HG03175 (cell line): ENCODE measurements around the gene NOTCH1.

Experiments
- ATAC-seq: cut with Tn5 transposase; IDR thresholded peaks from one replicate; pipeline ENCODE4 v1.9.1; 2021; ENCODE audit warnings: mild to moderate bottlenecking, moderate library complexity; ENCODE audit not compliant: unreplicated experiment

Gene NOTCH1

DNA sequence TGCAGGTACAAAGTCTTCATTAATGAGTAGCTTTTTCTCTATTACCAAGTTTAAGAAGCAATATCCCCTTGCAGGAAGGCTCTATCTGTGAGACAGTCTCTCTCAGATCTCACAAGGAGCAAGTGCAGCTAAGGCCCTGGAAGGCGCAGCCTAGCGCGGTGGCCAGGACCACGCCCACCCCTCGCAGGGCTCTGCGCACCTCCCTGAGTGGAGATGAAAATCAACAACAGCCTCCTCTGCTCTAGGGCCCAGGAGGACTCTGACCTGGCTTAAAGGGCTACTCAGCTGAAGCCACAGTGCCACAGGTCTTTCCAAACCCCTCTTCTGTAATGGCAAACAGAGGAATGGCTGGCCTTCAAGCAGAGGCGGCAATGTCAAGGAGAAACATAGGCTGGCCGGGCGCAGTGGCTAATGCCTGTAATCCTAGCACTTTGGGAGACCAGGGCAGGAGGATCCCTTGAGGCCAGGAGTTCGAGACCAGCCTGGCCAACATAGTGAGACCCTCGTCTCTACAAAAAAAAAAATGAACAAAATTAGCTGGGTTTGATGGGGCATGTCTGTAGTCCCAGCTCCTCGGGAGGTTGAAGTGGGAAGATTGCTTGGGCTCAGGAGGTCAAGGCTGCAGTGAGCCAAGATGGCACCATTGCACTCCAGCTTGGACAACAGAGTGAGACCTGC lies 74.9 kb downstream of the NOTCH1 start:
- no peak for ATAC-seq

- no peak for ATAC-seq
Observed at GRCh38 chr9:136470356-136470755, 75.5 kb downstream of the NOTCH1 start.

DNA sequence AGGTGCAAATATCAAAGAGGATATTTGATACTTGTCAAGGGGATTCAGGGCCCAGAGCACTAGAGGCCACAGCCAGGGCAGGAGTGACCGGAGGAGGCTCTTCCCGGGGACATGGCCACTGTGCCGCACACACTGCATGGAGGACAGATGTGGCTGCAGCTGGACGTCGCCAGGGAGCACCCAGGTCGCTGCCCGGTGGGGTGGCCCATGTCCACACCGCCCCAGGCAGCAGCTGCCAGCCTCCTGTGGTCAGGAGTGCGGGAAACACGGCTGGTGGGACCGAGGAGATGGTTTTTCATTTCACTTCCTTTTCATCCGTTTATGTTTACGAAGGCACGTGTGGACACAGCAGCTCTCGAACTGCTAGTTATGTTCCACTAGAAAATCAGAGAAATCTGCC lies 78.1 kb downstream of the NOTCH1 start:
- no peak for ATAC-seq

- no peak for ATAC-seq
Observed at GRCh38 chr9:136466155-136466541, 79.7 kb downstream of the NOTCH1 start.

- ATAC-seq, result no peak
Observed at GRCh38 chr9:136465500-136466154, 80.2 kb downstream of the NOTCH1 start.

DNA sequence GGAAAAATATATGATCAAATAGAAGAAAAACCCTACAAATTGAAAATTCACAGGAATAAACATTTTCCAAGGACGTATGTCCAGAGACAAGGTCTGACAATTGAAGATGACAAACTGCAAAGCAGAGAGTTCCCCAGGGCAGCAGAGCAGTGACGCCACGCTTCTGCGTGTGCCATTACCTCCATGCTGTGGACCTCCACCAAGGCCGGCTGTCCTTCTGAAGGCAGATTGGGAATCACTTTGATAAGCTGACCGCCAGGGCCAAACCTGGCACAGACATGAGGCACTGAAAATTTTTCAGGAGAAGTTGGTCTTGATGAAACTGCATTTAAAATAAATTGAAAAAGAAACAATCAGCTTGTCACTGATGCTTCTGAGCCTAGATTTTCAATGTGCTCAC lies 81.6 kb downstream of the NOTCH1 start:
- no peak for ATAC-seq

- ATAC-seq, result no peak
Observed at GRCh38 chr9:136463578-136463977, 82.3 kb downstream of the NOTCH1 start.

DNA sequence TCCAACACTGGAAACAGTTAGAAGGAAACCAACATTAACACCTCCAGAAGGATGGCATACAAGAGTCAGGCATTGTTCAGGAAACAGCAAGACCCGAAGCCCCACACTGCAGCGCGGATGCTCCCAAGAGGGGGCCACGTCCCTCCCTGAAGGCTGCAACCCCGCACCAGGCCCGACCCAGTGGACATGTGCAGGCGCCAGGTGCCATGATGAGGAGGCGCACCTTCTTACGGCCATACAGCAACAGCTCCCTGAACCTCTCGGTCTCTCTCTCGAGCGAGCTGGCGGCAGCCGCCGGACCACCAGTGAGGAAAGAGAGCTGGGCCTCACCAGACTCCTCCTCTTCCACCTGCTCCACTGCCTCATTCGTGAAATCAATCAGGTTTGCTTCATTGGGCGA lies 83.2 kb downstream of the NOTCH1 start:
- no peak for ATAC-seq

GRCh38 chr9:136460772-136461325 lies 85.0 kb downstream of the NOTCH1 start:
- ATAC-seq, result no peak

DNA sequence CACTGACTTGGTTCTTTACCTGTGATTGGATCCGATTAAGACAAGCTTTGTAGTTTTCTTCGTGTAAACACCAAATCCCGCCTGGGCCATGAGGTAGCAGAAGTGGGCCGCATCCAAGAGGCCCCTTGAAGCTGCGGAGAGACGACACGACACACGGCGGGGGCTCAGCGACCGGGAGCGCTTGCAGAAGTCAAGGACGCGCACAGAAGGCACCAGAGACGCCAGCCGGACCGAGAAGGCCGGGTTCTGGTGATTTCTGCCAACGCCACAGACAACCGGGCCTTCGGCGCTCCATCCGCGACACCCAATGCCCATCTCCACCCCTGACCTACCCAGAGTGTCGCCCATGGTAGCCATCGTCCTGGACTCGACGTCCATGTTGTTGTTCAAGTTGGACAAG lies 86.4 kb downstream of the NOTCH1 start:
- ATAC-seq, result no peak

GRCh38 chr9:136457326-136457725 lies 88.5 kb downstream of the NOTCH1 start:
- no peak for ATAC-seq

DNA sequence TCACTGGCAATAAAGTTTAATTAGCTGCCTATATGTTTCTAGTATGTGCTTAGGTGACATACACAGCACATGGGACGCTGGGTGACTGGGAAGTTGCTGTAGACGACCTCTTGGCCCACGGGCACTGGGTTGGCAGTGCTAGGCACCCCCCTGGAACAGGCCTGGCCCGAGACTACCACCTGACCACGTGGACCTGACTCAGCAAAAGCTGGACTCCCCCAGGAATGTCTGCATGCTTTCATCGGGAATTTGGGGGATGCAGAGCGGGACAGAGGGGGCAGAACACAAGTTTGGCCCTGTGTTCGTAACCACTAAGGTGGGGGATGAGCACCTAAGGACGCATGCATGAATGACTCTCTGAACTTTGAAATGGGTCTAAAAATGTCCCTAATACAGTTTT lies 89.6 kb downstream of the NOTCH1 start:
- ATAC-seq, result no peak

DNA sequence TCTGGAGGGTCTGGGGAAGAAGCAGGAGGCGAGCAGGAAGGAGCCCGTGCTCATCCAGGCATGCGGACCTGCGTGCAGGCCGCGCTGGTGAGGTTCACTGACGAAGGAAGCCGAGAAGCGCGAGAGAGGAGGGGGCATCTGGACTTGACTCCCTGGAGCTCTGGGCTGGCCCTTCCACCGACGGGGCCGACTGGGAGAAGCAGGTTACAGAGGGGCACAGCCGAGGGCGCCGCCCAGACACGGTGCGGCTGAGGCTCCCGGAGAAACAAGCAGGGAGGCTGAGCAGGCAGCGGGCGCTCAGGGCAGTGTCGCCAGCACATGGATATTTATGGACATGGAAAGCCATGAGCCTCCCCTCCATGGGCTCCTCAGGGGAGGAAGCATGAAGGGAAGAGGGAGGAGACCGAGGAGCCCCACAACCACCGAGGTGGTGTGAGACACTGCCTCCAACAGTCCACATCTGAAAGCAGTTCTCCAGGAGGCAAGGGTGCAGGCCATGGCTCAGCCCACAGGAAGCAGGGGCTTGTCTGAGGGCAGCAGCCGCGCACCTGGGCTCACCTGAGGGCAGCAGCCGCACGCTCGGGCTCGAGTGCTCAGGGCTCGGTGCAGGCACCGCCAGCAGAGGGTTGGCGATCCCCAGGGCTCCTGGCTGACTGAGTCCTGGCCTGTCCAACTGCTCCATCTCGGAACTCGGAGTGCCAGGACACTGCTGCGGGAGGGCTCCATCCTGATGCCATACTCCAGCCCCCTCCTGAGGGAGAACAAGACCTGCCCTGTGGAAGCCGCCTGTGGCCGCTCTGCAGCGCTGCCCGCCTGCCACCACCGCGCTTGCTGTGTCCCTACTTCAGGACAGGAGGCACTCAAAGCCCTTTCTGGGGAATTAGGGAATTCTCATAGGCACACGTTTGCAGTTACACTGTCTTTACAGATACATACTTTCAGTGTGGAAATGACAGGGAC lies 90.5 kb downstream of the NOTCH1 start:
- ATAC-seq, result no peak

DNA sequence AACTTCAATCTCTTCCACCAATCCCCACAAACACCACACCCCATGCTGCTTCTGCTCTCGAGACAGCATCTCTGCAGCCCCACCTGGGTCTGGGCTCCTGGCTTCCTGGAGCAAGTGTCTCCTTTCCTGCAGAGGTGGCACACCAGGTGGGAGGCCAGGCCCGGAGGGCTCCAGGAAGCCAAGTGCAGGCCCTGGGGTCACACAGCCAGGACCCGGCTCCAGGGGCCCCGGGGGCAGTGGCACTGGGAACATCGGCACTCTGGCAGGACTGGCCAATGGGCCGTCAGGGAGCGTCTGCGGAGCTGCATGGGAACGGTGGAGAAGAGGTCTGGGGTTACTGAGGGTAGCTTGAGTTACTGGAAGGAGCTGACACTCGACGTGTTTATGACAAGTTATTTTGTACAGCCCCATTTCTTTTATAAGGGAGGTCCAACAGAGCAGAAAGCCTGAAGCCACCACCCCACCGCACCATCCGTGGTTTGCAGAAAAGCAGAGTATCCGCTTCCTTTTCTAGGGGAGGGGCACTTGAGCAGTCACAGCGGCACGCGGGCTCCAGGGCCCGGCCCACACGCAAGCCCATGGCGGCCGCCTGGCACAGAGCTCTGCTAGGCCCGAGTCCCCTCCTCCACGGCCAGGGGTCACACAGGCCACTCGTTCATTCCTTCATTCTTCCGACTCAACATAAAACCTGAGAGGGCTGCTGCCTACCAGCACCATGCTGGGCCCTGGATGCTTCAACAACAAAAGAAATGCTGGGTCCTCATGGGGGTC lies 91.6 kb downstream of the NOTCH1 start:
- no peak for ATAC-seq

- ATAC-seq, result no peak
Observed at GRCh38 chr9:136453326-136453725, 92.5 kb downstream of the NOTCH1 start.

DNA sequence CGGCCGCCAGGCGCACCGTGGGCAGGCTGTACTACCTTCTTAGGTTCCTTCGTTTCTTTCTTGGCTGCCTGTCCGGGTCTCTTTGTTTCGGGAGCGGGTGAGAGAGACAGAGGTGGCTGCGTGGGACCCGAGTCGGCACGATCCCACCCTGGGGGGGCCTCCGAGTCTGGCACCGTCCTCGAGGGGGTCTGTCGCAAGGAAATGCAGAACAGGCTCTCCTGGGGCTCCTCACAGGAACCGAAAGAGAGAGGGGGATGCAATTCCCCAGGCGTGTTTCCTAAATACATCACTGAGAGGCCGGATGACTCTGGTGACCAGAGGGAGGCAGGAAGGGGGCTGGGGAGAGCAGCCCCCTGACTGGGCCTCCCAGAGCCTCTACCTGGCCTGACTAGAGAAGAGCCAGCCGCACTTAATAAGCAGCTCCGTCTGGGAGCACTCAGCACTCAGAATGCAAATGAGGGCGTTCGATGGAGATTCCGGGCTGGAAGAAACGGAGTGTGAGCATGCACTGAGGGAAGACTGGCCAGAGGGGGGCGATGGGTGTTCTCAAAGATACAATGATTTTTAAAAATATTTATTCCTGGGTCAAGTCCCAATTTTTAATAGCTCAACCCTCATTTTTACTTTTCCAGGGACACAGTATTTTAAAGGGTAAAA lies 94.5 kb downstream of the NOTCH1 start:
- no peak for ATAC-seq

GRCh38 chr9:136448655-136449054 lies 97.2 kb downstream of the NOTCH1 start:
- no peak for ATAC-seq

DNA sequence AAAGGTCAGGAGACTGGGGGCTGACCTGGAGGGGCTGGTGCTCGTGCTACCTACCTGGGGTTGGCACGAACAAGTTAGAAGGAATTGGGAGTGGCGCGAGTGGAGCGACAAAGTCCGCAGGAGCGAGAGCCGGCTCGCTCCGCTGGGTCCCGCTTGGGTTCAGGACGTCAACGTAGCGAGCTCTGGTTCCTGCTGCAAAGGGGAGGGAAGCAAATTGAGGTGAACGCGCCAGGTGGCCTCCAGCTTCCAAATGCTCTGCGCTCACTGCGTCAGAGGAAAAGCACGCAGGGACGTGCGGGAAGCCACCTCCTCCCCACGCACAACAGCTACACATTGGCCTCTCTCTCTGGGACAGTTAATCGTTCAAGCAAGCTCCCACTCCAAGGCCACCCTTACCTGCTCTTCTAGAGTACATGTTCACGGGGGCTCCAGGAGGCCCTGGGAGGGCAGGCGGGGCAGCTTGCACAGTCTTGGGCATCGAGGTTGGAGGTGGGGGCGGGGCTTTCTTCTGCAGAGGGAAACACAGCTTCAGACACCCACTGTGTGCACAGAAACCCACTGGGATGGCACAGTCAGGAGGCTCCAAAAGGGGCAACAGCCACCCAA lies 98.6 kb downstream of the NOTCH1 start:
- no peak for ATAC-seq

DNA sequence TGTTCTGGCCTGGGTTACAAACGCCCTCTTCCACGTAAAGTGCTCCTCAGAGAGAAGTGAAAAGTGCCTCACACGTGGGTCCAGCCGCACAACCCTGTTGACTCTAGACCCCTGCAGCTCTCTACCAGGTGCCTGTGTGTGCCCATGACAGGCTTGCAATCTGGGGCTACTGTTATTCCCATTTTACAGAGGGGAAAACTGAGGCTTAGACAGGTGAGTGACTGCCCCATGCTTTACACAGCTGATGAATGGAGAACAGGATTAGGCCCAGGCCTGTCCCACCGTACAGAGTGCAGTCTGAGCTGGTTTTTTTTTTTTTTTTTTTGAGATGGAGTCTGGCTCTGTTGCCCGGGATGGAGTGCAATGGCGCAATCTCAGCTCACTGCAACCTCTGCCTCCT lies 100.0 kb downstream of the NOTCH1 start:
- no peak for ATAC-seq
